ENCODE data around the gene IMP4.

Gene IMP4

GRCh38 chr2:130338793-130339345 lies 3.8 kb upstream of the IMP4 start:
- no peaks in the 10 kb centered on the region for H3F3A ChIP-seq (ENCODE audit: insufficient read depth)
- H3K27ac ChIP-seq (ENCODE audit: low read depth, low read length): no peak overlapping the region

GRCh38 chr2:130339885-130340745 lies 2.6 kb upstream of the IMP4 start:
- Histone ChIP-seq H3K36me3 (ENCODE audit: low read length) (no peaks in the 10 kb centered on the region), H3K4me3 (ENCODE audit: insufficient read depth, low read length, poor library complexity, severe bottlenecking) (no peak overlapping the region), H4K20me1 (ENCODE audit: low read depth, low read length) (no peaks in the 10 kb centered on the region), H3K27me3 (ENCODE audit: low read length) (no peaks in the 10 kb centered on the region), H3K9me3 (ENCODE audit: insufficient read depth, low read length) (no peaks in the 10 kb centered on the region), H3K27ac (ENCODE audit: low read depth, low read length) (no peak overlapping the region), H3K79me2 (ENCODE audit: insufficient read depth, low read length) (peaks cover 24% of the 10 kb centered on the region), H3K9me2 (replicated peaks; ENCODE audit: insufficient read depth, low read length) (no peaks in the 10 kb centered on the region), H3F3A (ENCODE audit: insufficient read depth) (no peaks in the 10 kb centered on the region), H3K4me2 (ENCODE audit: low read depth, low read length, poor library complexity, severe bottlenecking) (no peak overlapping the region), H2AFZ (ENCODE audit: low read depth, low read length, severe bottlenecking) (no peak overlapping the region), H3K9ac (ENCODE audit: low read length) (no peak overlapping the region)
- TF ChIP-seq EZH2phosphoT487 (conservative IDR thresholded peaks at IDR 0.05; ENCODE audit: low read length): no peak
- no peak for TF ChIP-seq CTCF (IDR thresholded peaks at IDR 0.05; ENCODE audit: insufficient read depth, low read length, poor library complexity, severe bottlenecking)

More at GRCh38 chr2:130338793-130339345, 3.8 kb upstream of the IMP4 start:
- Histone ChIP-seq H3K4me2 (ENCODE audit: low read depth, low read length, poor library complexity, severe bottlenecking) (no peak overlapping the region), H3K9ac (ENCODE audit: low read length) (no peak overlapping the region), H2AFZ (ENCODE audit: low read depth, low read length, severe bottlenecking) (no peak overlapping the region), H3K27me3 (ENCODE audit: low read length) (no peaks in the 10 kb centered on the region), H3K36me3 (ENCODE audit: low read length) (no peaks in the 10 kb centered on the region), H4K20me1 (ENCODE audit: low read depth, low read length) (no peaks in the 10 kb centered on the region), H3K9me2 (replicated peaks; ENCODE audit: insufficient read depth, low read length) (no peaks in the 10 kb centered on the region), H3K4me3 (ENCODE audit: insufficient read depth, low read length, poor library complexity, severe bottlenecking) (no peak overlapping the region), H3K79me2 (ENCODE audit: insufficient read depth, low read length) (peaks cover 11% of the 10 kb centered on the region), H3K9me3 (ENCODE audit: insufficient read depth, low read length) (no peaks in the 10 kb centered on the region)
- TF ChIP-seq EZH2phosphoT487 (conservative IDR thresholded peaks at IDR 0.05; ENCODE audit: low read length) (no peak), CTCF (IDR thresholded peaks at IDR 0.05; ENCODE audit: insufficient read depth, low read length, poor library complexity, severe bottlenecking) (no peak)

- Histone ChIP-seq H4K20me1 (ENCODE audit: low read depth, low read length) (no peaks in the 10 kb centered on the region), H3K4me2 (ENCODE audit: low read depth, low read length, poor library complexity, severe bottlenecking) (peak overlapping the region; percentile 87), H3K9ac (ENCODE audit: low read length) (peak overlapping the region; percentile 76), H3K9me3 (ENCODE audit: insufficient read depth, low read length) (no peaks in the 10 kb centered on the region), H3K27ac (ENCODE audit: low read depth, low read length) (peak overlapping the region; percentile 82), H2AFZ (ENCODE audit: low read depth, low read length, severe bottlenecking) (peak overlapping the region; percentile 87), H3K27me3 (ENCODE audit: low read length) (no peaks in the 10 kb centered on the region), H3F3A (ENCODE audit: insufficient read depth) (no peaks in the 10 kb centered on the region), H3K4me3 (ENCODE audit: insufficient read depth, low read length, poor library complexity, severe bottlenecking) (peak overlapping the region; percentile 67), H3K36me3 (ENCODE audit: low read length) (no peaks in the 10 kb centered on the region), H3K9me2 (replicated peaks; ENCODE audit: insufficient read depth, low read length) (no peaks in the 10 kb centered on the region), H3K79me2 (ENCODE audit: insufficient read depth, low read length) (peaks cover 24% of the 10 kb centered on the region)
- TF ChIP-seq EZH2phosphoT487 (conservative IDR thresholded peaks at IDR 0.05; ENCODE audit: low read length): no peak
- no peak for TF ChIP-seq CTCF (IDR thresholded peaks at IDR 0.05; ENCODE audit: insufficient read depth, low read length, poor library complexity, severe bottlenecking)
Measured at GRCh38 chr2:130341562-130342019, 1.1 kb upstream of the IMP4 start.

Measured in SU-DHL-6 (cell line).